Choroid plexus epithelial cell (primary cell): ENCODE data around the gene PDE8B.

Source experiments
- DNase-seq: peaks from one replicate; pipeline ENCODE4 v3.0.0-alpha.2; 2010; ENCODE audit warnings: low read depth
- H3K4me3 ChIP-seq: 2 replicates; pipeline ENCODE4 v1.5.1; 2011; ENCODE audit warnings: low read depth, mild to moderate bottlenecking, control low read depth, low read length, moderate library complexity
- CTCF ChIP-seq: conservative IDR thresholded peaks from 2 replicates; pipeline ENCODE4 v1.5.1; 2011; ENCODE audit warnings: low read depth, mild to moderate bottlenecking, control low read depth, inconsistent platforms, low read length, moderate library complexity

The PDE8B gene

DNA sequence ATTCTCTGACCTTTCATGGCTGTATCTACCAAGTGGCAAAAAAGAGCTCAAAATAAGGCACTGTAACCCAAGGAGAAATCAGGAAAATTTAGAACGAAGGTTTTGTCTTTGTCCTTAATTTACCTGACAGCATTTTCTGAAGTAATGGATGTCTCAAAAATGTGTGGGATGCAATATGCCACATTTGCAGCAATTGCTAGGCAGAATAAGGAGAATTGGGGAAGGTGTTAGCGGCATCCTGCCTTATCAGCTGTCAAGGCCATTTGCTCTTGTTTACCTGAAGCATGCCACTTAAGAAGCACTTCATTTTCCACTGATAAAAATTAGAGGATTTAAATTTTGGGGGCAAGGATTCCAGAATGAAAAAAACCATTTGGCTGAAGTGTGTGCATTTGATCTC lies 39.0 kb downstream of the PDE8B start:
- DNase-seq: no peak
- H3K4me3 ChIP-seq: no peak overlapping the region
- TF ChIP-seq CTCF: no peak

DNA sequence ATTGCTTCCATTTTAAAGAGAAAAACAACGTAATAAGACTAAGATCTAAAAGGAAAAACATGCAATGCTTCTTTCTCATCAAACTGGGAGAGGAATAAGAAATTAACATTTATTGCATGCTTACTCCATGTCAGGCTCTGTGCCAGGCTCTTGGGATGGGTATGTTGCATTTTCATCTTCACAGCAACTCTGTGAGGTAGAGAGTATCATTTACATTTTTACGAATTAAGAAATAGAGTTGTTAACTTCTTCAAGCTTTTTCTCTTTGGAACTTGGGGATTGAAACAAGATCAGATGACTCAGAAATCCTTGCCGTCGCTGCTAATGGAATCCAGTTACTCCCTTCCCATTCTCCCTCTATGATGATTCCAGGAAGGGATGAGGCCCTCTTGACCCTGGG lies 39.5 kb downstream of the PDE8B start:
- no peak for DNase-seq
- H3K4me3 ChIP-seq: no peak overlapping the region
- no peak for TF ChIP-seq CTCF

DNA sequence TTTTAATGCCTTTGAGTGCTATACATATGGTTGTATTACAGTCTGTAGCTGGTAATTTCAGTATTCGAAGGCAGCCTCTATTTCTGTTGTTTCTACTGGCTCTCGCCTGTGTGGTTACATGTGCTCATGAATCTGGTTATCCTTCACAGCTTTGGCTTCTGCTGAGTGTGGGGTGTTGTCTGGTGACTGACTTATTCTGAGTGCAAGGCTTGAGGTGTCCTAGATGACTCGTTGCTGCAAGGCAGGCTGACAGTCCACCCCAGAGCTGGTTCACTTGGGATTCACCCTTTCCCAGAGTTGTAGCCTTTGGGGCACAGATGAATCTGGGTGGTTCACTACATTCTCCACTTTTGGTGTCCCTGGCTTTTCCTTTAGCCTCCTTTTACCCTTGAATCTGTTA lies 41.4 kb downstream of the PDE8B start:
- TF ChIP-seq CTCF: no peak
- no peak overlapping the region for H3K4me3 ChIP-seq
- no peak for DNase-seq

DNA sequence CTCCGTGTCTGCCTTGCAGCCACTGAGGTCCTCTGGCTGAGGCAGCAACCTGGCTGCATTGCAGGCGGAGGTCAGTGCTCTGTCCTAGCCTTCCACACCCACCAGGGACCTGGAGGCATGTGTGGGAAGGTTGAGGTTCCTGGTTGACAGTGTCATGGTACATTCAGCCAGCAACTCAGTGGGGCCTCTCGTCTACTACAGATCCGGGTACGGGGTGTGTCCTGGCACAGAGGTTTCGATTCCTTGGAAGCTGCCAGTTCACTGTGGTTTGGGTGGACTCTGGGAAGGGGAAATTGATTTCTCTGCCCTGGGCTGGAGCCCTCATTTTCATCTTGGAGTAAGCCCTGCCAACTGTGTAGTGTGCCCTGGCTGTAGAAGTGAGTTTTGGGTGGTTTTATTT lies 45.1 kb downstream of the PDE8B start:
- H3K4me3 ChIP-seq: no peak overlapping the region
- TF ChIP-seq CTCF: no peak
- no peak for DNase-seq

DNA sequence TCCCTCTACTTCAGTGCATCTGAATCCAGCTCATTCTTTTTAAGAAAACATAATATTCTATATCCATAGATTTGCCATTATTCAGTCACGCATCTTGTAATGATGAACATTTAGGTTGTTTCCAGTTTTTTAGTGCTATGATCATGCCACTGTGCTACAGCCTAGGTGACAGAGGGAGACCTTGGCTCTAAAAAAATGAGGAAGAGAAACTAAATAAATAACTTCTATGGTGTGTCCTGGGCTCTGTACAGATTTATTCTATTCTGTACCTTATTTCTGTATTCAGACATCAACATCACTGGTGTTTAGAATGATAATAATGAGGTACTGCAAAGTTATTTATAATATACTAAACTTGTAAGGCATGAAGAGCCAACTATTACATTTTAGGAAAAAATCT lies 45.9 kb downstream of the PDE8B start:
- H3K4me3 ChIP-seq: no peak overlapping the region
- TF ChIP-seq CTCF: no peak
- no peak for DNase-seq

- no peak for TF ChIP-seq CTCF
- no peak for DNase-seq
- no peak overlapping the region for H3K4me3 ChIP-seq
Observed at GRCh38 chr5:77258652-77259051, 48.2 kb downstream of the PDE8B start.

- no peak for DNase-seq
- TF ChIP-seq CTCF: no peak
- no peak overlapping the region for H3K4me3 ChIP-seq
Observed at GRCh38 chr5:77259476-77259875, 49.0 kb downstream of the PDE8B start.
